DMS53 treated with DMSO at 0.1 percent for 48 hours (cell line): ENCODE results near the gene EPB41L1.
A peak's percentile ranks its signal among the peaks of the same experiment; 100 is the strongest.

Source experiments
- DNase-seq: peaks from one replicate; lab custom pipeline; 2025; ENCODE audit not compliant: unreplicated experiment; lab: John Stamatoyannopoulos, UW

EPB41L1 gene

DNA sequence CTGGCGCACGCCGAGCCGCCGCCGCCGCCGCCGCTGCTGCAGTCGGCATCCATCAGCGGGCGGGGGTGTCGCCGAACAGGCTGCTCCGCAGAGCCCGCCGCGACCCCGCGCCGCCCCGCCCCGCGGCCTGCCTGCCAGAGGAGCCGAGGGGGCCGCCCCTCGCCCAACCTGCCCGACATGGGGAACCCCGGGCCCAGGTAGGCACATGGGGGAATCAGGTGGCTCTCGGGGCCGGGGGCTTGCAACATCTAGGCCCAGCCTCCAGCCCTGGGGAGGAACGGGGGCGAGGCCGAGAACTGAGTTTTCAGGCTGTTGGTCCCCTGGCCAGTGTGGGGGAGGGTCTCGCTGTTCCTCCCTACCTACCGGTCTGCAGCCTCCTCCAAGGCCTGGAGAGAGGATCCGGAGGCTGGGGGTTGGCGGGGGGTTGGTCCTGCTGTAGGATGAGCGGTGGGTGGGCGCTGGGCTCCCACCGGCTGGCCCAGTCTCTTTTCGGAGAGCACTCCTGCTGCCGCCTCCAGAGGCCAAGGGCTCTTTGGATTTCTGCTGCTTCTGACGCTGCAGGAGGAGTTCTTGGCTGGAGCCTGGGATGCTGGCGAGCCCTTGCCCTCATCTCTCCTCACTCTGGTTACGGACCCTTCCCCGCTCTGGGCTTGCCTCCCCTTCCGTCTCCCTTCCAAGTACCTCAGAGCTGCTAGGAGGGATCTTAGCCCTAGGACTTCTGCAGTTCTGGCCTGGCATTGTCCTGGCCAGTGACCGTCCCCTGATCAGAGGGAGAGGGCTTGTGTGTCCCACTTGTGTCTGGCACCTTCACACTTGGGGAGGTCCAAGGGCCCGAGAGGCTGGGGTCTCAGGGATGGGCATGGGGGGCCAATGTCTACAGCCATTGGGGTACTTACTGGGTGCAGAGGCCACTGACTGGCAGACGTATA, at the start of gene EPB41L1:
TSS of gene EPB41L1 (plus strand) at position 41 of the 929 bp plus-strand sequence. CDS start 19,038 bp downstream, outside the sequence.
- no peak for DNase-seq

DNA sequence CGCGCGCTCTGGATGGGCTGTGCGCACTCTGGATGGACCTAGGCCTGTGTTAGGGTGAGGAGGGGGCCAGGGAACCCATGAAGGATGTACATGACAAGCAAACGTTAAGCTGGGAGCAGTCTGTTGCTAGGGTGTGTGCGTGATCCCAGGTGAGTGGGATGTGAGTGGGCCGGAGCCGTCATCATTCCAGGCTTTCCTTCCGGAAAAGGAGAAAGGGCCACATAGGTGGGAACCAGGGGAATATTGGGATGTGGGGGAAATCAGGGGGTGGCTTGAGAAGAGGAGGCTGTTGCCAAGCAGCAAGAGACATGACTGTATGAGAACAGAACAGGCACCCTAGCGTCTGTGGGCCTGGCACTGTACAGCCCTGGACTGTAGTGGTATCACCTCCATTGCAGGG, 49.7 kb upstream of the EPB41L1 start:
- no peak for DNase-seq

DNA sequence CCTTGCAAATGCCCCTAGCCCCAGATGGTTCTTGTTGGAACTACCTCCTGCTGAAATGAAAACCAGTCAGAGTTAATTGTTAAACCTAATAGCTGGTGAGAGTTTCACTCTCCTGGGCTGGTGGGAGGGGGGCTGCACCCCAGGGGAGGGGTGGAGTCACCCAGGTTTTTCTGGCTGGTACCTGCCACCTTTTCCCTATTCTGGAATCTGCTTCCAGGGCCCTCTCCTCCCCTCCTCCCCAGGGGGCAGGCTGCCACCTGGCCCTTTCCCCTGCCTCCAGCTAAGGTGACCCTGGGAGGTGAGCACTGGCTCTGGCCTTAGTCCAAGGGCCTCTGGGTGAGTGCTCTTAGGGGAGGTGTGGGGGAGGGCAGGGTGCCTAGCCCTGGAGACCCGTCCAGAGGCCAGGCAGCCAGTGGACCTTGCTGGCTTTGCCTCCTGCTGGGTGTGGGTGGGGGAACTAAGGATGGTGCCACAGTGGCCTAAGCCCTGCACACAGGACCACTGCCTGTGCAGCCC, 48.8 kb upstream of the EPB41L1 start:
- no peak for DNase-seq

DNA sequence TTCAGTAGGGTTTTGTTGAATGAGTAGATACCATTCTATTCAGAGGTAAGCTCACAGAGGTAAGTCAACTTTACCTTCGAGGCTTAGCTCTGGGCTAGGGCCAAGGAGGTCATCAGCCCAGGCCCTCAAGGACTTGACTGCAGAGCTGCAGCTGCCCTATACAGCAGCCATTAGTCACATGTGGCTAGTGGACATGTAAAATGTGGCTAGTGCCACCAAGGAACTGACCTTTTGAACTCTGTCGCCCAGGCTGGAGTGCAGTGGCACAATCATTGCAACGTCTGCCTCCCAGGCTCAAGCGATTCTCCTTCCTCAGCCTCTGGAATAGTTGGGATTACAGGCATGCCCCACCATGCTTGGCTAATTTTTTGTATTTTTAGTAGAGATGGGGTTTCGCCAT, 47.9 kb upstream of the EPB41L1 start:
- no peak for DNase-seq

DNA sequence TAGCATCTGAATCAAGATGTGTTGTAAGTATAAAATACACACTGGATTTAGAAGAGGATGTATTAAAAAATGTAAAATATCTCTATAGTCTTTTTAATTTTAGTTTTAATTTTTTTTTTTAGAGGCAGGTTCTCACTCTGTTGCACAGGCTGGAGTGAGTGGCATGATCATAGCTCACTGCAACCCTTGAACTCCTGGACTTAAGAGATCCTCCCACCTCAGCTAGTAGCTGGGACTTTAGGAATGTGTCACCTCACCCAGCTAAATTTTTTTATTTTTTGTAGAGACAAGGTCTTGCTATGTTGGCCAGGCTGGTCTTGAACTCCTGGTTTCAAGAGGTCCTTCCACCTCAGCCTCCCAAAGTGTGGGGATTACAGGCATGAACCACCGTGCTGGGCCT, 46.7 kb upstream of the EPB41L1 start:
- no peak for DNase-seq

DNA sequence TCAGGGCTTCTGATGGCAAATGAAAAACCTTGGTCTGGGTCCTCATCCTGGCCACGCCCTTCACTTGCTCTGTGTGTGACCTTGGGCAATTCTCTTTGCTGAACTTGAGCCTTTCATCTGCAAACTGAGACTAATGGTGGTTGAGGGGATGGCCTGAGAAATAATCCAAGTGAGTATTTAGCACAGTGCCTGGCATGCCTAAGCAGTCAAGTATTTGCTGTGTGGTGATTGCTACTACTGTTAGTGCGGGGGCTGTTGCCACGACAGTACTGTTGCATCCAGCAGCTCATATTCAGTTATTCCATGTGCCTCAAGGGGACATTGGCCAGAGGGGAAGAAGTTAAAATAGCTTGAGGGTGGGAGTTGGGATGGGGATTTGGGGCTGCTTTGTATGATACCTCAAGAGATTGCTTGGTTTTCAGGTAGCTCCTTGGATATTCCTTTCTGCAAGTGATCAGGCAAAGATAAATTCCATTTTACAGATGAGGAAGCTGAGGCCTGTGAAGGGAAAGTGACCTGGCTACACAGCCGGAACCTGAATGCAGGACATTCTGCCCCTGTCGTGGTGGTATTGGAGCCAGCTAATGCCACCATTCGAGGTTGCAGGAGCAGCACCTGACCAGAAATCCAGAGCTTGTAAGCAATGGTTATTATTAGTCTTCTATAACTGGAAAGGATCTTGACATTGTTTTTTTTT, 45.1 kb upstream of the EPB41L1 start:
- DNase-seq = no peak

DNA sequence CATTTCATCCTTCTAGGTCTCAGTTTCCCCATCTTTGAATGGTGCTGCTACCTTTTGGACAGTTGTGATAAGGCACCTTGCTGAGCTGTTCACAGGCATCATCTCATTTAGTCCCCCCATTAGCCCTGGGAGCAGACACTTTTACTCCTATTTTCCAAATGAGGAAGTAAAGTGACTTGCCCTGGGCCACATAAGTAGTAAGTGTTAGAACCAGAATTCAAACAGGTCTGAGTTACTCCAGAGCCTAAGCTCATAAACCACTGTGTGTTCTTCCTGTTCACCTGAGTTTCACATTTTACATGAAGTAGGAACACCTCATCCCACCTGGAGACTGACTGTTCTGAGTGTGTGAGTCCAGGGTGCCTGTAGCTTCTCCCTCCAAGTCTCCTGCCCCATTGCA, 43.5 kb upstream of the EPB41L1 start:
- DNase-seq = no peak

DNA sequence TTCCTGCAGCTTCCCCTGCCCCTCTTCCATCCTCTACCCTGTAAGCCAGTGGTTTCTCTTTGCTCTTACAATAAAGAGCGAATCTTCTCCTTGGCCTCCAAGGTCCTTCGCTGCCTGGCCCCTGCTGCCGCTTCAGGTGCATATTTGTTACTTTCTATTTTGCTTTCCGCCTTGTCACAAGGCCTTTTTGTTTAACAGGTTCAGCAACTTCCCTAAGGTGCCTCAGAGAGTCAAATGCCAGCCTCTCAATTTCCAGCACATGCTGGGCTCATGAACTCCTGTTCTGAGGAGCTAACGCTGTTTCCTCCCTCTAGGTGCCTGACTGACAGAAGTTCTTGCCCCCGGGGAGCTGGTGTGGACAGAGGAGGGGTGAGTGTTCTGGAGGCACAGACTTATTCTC, 42.4 kb upstream of the EPB41L1 start:
- DNase-seq = no peak

DNA sequence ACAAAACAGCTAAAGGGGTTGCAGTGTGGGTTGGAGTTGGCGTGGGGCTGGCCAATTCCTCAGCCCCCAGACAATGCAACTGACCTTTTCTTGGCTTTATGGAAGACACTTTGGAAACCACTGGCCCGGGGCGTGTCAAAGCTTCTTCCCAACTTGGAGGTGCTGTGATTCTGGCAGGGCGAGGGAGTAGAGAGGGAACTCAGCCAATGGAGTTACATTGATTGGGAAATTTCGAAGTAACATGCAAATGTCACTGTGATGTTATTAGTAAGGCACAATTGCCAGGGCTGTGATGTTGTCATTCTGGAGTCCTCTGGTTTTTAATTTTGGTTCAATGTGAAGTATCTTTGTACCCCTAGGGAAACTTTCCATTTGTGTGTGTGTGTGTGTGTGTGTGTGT, 41.5 kb upstream of the EPB41L1 start:
- DNase-seq = no peak

DNA sequence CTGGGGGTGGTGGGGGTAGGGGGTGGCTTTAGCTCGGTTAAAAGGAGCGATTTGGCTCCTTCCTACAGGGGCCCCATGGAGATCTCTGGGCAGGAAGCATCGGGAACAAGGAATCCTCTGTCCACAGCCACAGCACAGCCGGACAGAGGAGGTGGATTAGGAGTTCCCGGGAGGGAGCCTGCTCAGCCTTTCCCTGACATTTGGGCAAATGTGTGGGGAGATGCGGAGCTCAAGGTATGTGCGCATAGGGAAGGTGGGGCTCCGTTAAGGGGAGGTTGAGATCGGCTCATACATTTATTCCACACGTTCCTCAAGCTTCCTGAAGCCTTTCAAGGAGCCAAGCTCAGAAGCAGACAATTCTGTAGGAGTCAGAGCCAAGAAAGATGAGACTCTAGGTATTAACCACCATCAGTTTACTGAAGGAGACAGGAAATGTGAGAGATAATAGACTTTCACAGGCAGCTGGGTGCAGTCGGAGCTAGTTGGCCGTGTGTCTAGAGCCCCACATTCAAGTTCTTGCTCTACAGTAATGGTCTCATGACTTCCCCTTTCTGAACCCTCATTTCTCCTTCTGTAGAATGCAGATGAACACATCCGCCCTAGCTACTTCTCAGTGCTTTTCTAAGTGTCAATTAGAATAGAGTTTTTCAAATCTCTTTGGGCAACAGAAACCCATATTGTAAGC, 40.8 kb upstream of the EPB41L1 start:
- DNase-seq = no peak

DNA sequence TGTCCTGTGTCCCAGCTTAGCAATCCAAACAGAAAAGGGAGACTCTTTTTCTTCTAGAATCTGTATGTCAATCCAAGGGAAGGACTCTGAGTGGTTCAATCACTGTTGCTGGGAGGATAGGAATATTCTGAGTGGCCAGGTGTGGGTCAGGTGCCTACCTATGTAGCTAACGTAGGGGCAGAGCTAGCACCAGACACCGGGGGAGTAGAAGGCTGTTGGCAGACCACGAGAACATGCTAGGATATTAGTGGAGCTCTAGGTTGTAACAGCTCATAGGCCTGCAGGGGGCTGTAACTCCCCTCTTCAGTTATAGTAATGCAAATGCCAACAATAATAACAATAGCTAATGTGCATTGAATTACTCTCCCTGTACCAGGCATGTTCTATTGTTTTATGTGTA, 39.8 kb upstream of the EPB41L1 start:
- DNase-seq = no peak

DNA sequence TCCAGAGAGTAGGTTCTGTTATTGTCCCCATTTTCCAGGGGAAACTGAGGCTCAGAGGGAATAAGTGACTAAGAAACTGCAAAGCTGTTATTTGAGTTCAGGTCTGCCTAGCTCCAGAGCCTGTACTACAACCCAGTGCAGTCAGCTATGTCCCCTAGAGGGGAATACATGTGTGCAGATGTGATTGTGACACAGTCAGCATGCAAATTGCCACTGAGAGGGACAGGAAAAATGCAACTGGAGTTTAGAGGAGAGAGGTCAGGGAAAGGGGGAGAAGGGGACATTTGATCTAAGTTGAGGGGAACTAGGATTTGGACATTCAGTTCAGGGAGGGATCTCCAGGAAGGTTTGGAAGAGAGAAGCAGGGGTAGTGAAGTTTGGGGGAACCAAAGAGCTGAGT, 38.6 kb upstream of the EPB41L1 start:
- no peak for DNase-seq

DNA sequence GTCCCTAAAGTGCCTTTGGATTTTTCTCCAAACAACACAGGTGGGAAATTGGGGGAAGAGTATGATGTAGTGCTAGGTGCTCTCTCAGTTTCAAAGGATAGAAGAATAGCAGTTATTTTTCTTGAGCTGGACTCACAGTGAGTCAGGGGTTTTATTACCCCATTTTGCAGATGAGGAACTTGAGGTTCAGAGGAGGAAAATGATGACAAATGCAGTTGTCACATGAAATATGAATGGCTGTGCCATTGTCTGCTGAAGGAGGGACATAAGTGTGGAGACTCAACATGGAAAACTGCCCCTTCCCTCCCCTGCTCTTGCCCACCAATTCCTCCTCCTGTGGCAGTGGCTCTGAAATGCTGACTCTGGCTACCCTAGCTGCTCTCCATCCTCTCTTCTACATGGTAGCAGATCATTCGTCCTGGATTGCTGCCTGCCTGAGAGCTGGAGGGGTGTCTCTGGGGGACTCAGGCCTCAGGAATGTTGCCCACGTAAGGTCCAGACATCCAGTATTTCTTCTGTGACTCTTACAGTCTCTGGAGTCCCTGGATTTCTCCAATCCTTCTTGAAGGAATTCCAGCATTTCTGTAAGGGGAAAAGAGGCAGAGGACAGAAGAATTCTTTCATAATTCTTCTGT, 37.6 kb upstream of the EPB41L1 start:
- no peak for DNase-seq

DNA sequence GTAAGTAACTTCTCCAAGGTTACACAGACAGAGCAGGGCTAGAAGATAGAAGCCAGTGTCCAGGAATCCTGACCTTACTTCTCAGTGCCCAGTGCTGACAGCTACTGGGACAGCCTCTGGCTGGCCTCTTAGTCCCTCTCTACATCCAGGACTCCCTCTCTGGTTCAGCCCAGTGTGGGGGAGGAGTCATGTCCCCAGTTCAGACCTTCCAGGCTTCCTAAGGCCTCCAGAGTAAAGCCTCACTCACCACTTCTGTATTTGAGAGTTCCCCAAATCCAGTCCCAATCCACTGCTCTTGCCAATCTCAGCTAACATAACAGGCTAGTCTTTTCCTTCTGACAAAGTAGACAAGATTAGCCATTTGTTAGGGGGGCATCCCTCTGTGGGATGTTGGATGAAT, 36.9 kb upstream of the EPB41L1 start:
- DNase-seq = no peak

DNA sequence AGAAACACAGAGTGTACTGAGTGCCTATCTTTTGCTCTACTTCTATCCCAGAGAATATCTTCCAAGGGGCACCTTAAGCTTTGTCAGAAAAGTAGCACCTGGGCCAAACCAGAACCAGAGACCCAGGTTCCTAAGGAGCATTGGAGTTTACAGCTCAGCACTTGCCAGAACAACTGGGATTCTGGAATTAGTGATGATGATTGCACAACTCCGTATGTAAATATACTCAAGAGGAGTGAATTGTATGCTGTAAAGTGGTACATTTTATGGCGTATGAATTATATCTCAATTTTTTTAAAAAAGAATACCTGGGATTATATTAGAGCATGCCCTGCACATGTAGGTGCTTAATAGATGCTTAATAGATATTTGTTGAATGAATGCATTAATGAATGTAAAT, 36.2 kb upstream of the EPB41L1 start:
- DNase-seq = no peak

DNA sequence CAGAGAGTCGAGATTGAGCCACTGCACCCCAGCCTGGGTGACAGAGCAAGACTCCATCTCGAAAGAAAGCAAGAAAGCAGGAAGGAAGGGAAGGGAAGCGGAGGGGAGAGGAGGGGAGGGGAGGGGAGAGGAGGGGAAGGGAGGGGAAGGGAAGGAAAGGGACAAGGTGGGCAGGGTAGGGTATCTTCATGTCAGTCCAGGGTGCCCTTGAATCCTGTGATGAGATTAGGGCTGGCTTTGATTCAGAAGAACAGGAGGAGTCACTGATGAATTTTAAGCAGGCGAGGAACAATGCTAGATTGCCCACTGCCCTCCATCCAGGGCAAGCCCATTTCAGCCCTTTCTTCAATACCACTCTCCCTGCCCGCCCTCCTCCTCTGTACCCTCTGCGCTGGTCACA, 35.0 kb upstream of the EPB41L1 start:
- no peak for DNase-seq

DNA sequence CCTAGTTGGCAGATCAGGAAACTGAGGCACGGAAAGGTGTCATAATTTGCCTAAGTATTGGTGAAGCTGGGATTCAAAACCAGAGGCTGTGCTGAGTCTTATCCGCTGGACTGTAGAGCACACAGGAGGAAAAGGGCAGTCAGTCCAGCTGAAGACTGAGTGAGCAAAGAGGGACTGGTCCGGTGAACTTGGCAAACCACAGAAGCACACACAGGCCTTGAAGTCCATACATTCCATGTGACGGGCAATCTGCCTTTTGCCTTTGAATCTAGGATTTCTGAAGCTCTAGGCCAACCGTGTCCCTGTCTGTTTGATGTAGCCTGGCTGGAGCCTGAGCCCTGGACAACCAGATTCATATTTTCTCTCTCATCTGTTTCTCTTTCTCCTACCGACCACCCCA, 34.3 kb upstream of the EPB41L1 start:
- DNase-seq = no peak

DNA sequence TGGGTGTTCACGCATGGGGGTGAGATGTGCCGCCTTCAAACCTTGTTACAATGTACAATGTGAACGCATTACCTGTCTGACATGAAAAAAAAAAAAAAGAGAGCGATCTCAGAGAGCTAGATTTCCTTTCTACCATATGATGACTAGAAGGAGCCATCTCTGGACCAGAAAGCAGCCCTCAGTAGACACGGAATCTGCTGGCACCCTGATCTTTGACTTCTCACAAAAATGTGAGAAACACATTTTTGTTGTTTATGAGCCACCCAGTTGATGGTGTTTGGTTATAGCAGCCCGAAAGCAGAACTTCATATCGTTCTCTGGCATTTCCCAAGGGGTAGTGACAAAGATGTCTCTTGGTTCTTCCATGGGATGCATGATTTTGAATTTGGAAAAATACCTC, 33.5 kb upstream of the EPB41L1 start:
- DNase-seq = no peak

DNA sequence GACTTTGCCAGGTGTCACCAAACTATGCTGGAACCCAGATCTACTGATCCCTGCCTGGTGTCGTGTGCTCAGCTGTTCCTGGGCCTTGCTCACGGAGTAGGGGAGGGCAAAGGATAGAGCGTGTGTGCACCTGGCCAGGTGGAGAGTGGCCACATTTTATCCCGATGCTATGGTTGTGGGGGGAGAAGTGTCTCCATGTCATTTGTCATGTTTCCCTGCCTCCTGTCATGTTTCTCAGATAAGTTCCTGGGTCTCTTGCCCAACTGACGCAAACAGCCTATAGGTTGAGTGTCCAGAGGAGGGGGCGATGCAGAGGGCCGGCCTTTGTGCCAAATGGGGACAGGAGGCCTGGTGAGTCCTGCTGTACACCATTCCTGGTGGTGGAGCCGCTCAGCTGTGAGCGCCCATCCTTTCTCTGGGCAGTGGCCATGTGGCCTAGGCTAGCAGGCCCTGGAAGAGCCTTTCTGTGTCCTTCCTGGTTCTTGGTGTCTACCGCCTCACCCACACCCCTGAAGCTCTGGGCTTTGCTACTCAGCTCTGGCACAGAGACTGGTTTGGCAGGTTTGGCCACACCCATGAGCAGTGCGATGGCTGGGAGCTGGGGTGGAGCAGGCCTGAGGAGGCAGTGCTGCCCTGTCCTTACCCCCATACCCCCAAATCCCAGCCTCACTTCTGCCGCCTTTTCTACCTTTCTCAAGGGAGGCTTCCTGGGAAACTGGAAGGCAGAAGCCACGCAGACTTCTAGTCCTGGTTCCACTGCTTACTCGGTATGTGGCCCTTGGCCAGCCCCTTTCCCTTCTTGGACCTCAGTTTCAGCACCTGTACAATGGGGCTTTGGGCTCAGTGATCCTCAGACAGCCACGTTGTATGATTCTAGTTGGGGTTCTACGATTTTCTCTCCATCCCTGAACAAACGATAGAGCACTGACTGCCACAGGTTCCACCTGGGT, 32.3 kb upstream of the EPB41L1 start:
- DNase-seq = peak; percentile 68

DNA sequence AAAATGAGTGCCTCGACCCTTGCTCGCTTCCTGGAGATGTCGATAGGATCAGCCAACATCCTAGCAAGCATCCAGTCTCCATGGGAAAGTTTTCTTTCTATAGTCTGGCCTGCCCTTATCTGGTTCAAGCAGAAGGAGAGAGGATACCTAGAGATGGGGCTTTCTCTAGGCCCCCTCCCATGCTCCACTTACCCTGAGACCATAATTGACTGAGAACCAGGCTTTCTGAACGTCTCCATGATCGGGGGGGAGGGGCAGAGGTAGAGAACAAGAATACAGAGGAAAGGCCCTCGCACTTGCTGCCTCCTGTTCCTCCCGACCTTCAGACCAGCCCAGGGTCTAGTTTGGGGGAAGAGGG, 31.6 kb upstream of the EPB41L1 start:
- no peak for DNase-seq
